Lung (tissue), 12 donors: ENCODE measurements around the gene ALDH4A1. TPM values are rescaled to one million over a fixed set of nuclear protein-coding genes. Genes with fewer than 3 reads are reported as not detected.

ENCODE experiments used
- ATAC-seq: fragments of 200-7000 bp; cut with Tn5 transposase; one replicate; pipeline ENCODE4 v1.9.1; 2020; ENCODE audit warnings: moderate number of reproducible peaks; ENCODE audit not compliant: insufficient read depth, low FRiP score
- DNase-seq, 3 donors: peaks; one replicate each; pipeline ENCODE4 v3.0.0-alpha.2; 2013 to 2017
- H3K27ac ChIP-seq, 2 donors: one replicate each; pipeline ENCODE4 v1.5.1; 2013; ENCODE audit warnings: mild to moderate bottlenecking in 2 of 2, moderate library complexity in 2 of 2, control low read depth in 1 of 2, inconsistent platforms in 1 of 2, low read depth in 1 of 2, low read length in 1 of 2
- H3K27me3 ChIP-seq, 3 donors: one replicate each; pipeline ENCODE4 v1.5.1; 2013; ENCODE audit warnings: low read length in 2 of 3; ENCODE audit not compliant: control insufficient read depth in 3 of 3, insufficient read depth in 3 of 3
- H3K36me3 ChIP-seq, 4 donors: one replicate each; pipeline ENCODE4 v1.5.1; 2013; ENCODE audit warnings: low read length in 4 of 4, mild to moderate bottlenecking in 1 of 4, moderate library complexity in 1 of 4; ENCODE audit not compliant: control insufficient read depth in 4 of 4, insufficient read depth in 4 of 4
- H3K4me1 ChIP-seq, 5 donors: one replicate each; pipeline ENCODE4 v1.5.1; 2013; ENCODE audit warnings: low read length in 5 of 5, mild to moderate bottlenecking in 2 of 5, moderate library complexity in 1 of 5; ENCODE audit not compliant: control insufficient read depth in 5 of 5, insufficient read depth in 5 of 5
- H3K4me3 ChIP-seq: one replicate; pipeline ENCODE4 v1.5.1; 2013; ENCODE audit warnings: mild to moderate bottlenecking, control low read depth, moderate library complexity
- H3K9ac ChIP-seq, 2 donors: one replicate each; pipeline ENCODE4 v1.5.1; 2013; ENCODE audit warnings: low read length in 2 of 2, control low read depth in 1 of 2; ENCODE audit not compliant: insufficient read depth in 1 of 2
- H3K9me3 ChIP-seq, 4 donors: one replicate each; pipeline ENCODE4 v1.5.1; 2013; ENCODE audit warnings: low read length in 3 of 4, mild to moderate bottlenecking in 1 of 4, moderate library complexity in 1 of 4; ENCODE audit not compliant: control insufficient read depth in 4 of 4, insufficient read depth in 3 of 4
- WGBS, 2 donors: extraction: QIAGEN DNeasy Blood & Tissue Kit; methylation state at CpG; one replicate each; pipeline ENCODE4 v1.1.7; 2013; 5-methylcytosine and 5-hydroxymethylcytosine counted together
- polyA plus RNA-seq, 2 donors: library from polyadenylated mRNA; stranded (reverse); fragments of 200-250 nt; gene quantifications; one replicate each; pipeline ENCODE4 v1.2.1, GENCODE V29; 2013
- total RNA-seq, 2 donors: library from RNA; depleted of rRNA in 1 of 2; stranded (reverse); fragments of >200 nt in 1 of 2; gene quantifications; one replicate each; pipeline ENCODE4 v1.2.1, GENCODE V29; 2014 to 2021
- TF ChIP-seq, protein P1 (sequence below): IDR thresholded peaks from 2 replicates; pipeline ENCODE4 v1.5.1; 2012; ENCODE audit warnings: mild to moderate bottlenecking; ENCODE audit errors: control extremely low read depth, extremely low read depth
- donor health status: control.
- donor health status: control.
- donor health status: Bipolar disorder and iron deficiency.
- donor health status: healthy.
- donor health status: DM: yes; HTN: yes; CAD: no.

The ALDH4A1 gene
- total and polyA plus RNA-seq, 4 donors: 6.4 to 16.3 (median 11.2) TPM

DNA sequence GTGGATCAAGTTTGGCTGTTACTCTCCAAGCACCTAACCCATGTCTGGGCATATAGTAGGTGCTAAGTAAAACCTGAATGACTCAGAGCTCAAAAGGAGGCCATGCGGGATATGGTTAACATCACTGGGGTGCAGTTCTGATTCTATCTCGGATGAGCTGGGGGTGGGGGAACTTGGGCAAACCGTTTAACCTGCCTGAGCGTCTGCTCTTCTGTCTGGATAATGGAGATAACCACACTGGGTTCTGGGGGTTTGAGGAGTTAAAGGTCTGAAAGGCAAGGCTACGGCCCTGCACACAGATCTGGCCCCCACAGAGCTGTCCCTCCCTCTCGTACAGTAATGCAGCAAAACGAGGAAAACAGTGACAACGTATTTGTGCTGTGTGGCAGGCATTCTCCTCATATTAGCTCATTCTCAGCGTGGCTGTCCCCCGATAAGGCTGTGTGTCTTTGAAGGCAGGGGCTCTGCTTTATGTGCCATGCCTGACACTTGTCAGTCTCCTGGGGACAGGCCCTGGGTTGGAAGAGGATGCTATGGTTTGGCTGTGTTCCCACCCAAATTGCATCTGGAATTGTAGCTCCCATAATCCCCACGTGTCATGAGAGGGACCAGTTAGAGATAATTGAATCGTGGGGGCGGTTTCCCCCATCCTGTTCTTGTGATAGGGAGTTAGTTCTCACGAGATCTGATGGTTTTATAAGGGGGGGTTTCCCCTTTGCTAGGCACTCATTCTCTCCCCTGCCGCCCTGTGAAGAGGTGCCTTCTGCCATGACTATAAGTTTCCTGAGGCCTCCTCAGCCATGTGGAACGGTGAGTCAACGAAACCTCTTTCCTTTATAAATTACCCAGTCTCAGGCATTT lies 6.8 kb upstream of the ALDH4A1 start:
- H3K9ac ChIP-seq: no peak overlapping the region

DNA sequence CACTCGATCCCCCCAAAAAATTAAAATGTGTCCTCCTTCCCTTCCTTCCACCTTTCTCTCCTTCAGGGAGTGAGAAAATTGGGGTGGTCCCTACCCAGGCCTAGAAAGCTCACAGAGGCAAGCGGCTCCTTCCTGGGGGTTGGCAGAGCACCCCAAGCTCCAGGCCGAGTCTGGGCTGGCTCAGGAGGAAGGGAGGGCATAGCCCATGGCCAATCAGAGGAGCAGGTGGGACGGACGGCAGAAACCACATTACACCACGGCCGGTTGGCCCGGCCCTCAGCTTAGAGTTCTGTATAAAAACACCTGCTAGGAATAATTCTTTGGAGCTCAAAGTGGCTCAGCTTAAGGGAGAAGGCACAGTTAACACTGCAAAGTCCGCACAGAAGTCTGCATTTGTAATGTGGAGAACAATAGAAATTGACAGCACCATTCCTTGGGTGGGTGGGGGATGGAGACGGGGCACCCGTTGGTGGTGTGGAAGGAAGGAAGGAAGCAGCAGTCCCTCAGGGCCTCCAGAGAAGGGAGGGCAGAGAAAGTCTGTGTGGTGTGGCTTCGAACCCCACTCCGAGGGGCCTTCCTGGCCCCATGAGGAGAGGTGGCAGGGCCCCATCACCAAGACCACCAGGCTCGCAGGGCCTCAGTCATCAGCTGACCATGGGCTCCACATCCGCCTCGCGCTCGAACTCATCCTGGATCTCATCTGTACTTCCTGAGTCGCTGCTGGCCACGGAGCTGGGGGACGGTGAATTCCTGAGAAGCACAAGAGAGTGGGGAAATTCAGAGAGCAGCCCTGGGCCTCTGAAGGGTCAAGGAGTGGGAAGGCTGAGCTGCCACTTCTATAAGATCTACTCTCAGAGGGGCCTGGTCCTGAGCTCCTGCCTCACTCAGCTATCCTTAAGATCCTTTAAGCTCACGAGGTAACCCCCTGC lies 5.8 kb upstream of the ALDH4A1 start:
- Histone ChIP-seq H3K36me3 (peaks cover 0 to 29% (median 20%) of the 10 kb centered on the region in 4 donors), H3K4me1 (peaks cover 0 to 27% (median 6%) of the 10 kb centered on the region in 5 donors), H3K27me3 (no peaks in the 10 kb centered on the region), H3K9me3 (no peaks in the 10 kb centered on the region), H3K27ac (peak overlapping the region in 1 of 2 donors; percentile 75), H3K9ac (peak overlapping the region in 1 of 2 donors; percentile 3), H3K4me3 (no peak overlapping the region)
- TF ChIP-seq, protein P1, sequence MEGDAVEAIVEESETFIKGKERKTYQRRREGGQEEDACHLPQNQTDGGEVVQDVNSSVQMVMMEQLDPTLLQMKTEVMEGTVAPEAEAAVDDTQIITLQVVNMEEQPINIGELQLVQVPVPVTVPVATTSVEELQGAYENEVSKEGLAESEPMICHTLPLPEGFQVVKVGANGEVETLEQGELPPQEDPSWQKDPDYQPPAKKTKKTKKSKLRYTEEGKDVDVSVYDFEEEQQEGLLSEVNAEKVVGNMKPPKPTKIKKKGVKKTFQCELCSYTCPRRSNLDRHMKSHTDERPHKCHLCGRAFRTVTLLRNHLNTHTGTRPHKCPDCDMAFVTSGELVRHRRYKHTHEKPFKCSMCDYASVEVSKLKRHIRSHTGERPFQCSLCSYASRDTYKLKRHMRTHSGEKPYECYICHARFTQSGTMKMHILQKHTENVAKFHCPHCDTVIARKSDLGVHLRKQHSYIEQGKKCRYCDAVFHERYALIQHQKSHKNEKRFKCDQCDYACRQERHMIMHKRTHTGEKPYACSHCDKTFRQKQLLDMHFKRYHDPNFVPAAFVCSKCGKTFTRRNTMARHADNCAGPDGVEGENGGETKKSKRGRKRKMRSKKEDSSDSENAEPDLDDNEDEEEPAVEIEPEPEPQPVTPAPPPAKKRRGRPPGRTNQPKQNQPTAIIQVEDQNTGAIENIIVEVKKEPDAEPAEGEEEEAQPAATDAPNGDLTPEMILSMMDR: no peak
- ATAC-seq: no peak
- no peak for DNase-seq
- WGBS, 2 donors: 15 to 47% methylated on average over 22 of the region's 22 CpGs

More for the DNA sequence above, 6.8 kb upstream of the ALDH4A1 start:
- TF ChIP-seq, protein P1: no peak
- WGBS, 2 donors: 60 to 74% methylated on average over 17 of the region's 17 CpGs
- Histone ChIP-seq H3K9me3 (no peaks in the 10 kb centered on the region), H3K27me3 (no peaks in the 10 kb centered on the region), H3K27ac (peak overlapping the region in 1 of 2 donors; percentile 75), H3K36me3 (peaks cover 0 to 29% (median 20%) of the 10 kb centered on the region in 4 donors), H3K4me1 (peaks cover 0 to 26% (median 8%) of the 10 kb centered on the region in 5 donors), H3K4me3 (no peak overlapping the region)
- DNase-seq (no peak), ATAC-seq (no peak)

DNA sequence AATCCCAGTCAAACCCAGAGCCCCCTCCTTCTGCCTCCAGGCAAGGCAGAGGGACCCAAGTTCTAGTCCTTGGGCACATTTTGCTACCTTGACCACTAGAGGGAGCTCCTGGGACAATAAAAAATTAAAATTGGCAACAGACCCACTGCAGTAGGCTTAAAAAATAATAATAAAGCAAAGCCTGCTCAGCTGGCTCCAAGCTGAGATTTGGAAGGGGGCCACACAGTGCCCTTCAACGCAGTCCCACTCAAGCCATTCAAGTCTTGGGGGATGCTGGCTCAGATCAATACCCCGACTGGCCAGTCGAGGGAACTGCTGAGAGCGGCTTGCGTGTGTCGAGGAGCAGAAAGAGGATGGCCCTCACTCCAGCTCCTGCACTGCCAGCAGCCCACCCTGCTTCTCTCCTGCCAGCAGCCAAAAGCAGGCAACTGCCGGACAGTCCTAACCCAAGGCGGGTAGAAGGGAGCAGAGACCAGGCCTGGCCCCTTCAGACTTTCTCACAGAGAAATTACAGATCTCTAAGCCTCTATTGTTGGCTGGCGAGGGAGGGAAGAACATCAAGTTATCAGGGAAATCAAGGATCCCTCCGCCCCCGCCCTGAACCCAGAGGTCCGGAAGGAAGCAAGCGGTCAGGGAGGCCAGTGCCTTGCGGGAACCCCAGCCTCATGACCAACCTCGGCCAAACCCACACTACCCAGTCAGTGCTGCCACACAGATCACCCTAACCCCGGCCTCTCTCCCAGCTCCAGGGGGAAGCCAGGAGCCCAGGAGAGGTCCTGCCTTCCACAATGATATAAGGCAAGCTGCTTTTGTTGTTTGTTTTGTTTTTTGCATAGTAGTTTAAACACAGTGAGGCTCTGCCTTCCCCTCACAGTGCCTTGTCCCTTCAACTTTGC lies 4.9 kb upstream of the ALDH4A1 start:
- H3K9ac ChIP-seq: peak overlapping the region in 1 of 2 donors; percentile 3
- 10 to 30% methylated on average over 16 of the region's 16 CpGs for WGBS, 2 donors
- ATAC-seq: no peak

More for the DNA sequence above, 4.9 kb upstream of the ALDH4A1 start:
- Histone ChIP-seq H3K4me3 (no peak overlapping the region), H3K36me3 (peaks cover 0 to 24% (median 20%) of the 10 kb centered on the region in 4 donors), H3K4me1 (peaks cover 0 to 22% (median 6%) of the 10 kb centered on the region in 5 donors), H3K9me3 (no peaks in the 10 kb centered on the region), H3K27ac (peak overlapping the region in 1 of 2 donors; percentile 75), H3K27me3 (no peaks in the 10 kb centered on the region)
- DNase-seq: peak; percentile 92 to 97 (median 97)
- TF ChIP-seq, protein P1: peak; percentile 69
